HG03565 (cell line): ENCODE measurements around the gene MCTP1.
A peak's percentile ranks its signal among the peaks of the same experiment; 100 is the strongest.

ENCODE experiments used
- ATAC-seq: cut with Tn5 transposase; IDR thresholded peaks from one replicate; pipeline ENCODE4 v1.9.1; 2021; ENCODE audit warnings: mild to moderate bottlenecking, moderate library complexity; ENCODE audit not compliant: unreplicated experiment

The MCTP1 gene

DNA sequence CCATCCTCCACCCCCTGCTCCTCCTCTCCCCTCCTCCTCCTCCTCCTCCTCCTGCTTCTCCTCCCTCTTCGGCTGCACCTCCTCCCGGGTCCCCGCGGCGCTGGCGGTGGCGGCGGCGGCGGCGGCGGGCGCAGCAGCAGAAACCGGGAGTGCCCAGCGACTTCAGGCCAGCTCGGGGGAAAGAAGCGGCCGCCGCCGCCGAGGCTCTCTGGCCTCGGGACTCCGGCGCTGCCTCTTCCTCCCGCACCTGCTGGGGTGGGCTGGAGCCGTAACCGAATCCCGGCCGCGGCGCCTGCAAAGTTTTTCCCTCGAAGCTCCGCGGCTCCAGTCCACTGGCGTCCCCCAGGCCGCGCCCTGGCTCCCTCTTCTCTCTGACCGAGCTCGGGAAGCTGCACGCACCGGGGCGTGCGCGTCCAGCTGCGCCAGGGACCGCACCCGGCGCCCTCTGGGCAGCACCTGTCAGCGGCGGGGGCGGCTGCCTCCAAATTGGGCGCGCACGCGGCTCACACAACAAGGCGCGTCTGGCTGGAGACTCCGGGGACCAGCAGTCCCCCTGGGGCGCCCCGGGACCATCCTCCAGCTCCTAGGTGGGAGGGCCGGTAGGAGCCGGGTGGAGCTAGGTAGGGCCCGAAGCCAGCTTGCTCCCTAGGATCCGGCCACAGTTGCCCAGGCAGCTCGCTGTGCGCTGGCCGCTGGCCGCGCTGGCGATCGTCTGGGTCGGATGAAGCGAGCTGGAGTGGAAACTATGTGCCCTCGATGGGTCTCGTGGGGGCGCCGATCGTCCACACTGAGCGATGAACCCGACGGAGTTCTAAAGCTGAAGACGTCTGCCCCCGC lies at the start of gene MCTP1:
Gene MCTP1 (minus strand): TSS at position 523 of the 837 bp plus-strand sequence.
- ATAC-seq, result no peak

DNA sequence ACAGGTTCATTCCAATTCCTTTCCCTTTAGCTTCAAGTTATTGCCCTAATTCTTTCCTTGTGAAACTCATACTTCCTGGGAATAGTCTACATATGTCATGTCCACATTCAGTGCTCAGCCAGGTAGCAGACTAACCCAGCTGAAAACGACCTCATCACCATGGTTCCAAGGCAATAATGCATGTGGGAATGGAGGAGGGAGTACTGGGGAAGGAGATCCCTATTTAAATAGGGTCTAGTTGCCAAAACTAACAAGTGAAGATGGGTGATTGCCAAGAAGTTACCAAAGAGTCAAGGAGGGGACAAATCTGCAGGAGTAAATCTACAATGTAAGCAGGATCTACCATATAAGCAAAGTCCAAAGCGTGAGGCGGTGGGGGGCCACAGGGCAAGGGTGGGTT lies 47.3 kb upstream of the MCTP1 start:
- ATAC-seq, result no peak

- ATAC-seq, result no peak
Measured at GRCh38 chr5:95331358-95331757, 46.5 kb upstream of the MCTP1 start.

DNA sequence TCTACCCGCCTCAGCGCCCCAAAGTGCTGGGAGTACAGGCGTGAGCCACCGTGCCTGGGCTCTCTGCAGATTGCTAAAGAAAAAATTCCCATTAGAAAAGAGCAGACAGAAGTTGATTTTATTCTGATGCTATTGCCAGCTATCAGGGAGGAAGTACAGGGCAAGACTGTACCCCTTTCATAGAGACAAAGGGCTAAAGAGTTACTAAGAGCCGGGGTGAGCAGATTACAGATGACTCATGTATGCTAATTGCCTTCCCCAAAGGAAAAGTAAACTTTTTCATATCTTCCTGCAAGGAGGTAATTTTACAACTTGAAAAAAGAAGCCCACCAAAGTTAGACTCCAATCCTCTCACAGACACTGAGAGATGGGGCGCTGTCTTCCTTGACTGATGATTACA lies 42.3 kb upstream of the MCTP1 start:
- ATAC-seq, result no peak

DNA sequence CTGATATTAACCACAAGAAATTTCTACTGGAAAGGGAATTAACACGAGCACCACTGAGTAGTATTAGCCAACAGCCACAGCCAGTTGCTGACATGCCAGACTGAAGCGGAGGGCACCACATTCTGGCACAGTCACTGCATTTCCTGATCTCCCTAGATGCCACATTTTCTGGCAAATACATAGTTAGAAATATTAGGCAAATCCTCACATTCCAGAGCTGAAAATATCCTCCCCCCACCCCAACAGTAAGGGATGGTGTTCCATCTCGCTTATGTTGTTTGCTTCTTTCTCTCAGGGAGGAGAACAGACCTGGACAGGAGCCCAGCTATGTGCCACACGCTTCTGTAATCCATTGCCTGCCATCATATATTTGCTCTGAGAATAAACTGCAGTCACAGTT lies 32.8 kb upstream of the MCTP1 start:
- no peak for ATAC-seq

- ATAC-seq, result no peak
Measured at GRCh38 chr5:95317085-95317484, 32.2 kb upstream of the MCTP1 start.

- no peak for ATAC-seq
Measured at GRCh38 chr5:95304711-95305110, 19.8 kb upstream of the MCTP1 start.

- ATAC-seq, result no peak
Measured at GRCh38 chr5:95298651-95299050, 13.8 kb upstream of the MCTP1 start.

DNA sequence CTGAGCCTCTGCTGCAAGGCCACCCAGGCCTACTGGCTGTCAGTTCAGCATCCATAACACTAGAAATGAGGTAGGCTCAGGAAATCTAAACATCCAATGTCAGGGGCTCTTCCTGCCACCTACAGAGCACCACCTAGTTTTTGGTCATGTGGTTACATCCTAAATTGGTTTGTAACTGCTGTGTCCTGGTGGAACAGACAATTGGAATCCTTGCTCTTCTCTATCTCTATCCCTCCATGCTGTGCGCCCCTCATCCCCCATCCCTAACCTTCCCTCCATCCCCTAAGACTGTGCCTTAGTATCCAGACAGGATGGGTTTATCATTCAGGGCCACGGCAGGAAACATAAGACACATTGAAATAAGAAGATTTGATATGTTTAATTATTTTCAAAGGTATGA lies 11.4 kb upstream of the MCTP1 start:
- no peak for ATAC-seq

GRCh38 chr5:95285409-95285755 lies 488 bp upstream of the MCTP1 start:
- ATAC-seq, result no peak

GRCh38 chr5:95283761-95284571 lies 928 bp downstream of the MCTP1 start:
- peak; percentile 57 for ATAC-seq

GRCh38 chr5:95283022-95283615 lies 1.8 kb downstream of the MCTP1 start:
- ATAC-seq, result no peak

DNA sequence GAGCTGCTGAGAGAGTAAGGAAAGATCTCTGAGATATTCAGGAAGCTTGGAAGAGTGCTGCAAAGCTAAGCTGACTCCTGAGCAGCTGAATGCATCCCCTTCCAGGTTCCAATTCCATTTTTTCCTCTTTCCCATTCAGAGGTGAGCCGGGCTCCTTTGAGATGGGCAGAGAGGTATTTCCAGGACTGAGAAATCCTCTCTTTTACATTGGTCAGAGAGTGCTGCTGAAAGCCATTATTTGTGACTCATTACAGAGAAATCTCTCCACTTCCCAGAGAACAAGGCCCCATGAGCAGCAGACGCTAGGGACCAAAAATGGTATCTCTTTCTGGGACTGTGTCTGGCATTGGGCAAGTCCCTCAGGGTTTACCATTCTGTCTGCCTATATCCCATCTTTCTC lies 3.7 kb downstream of the MCTP1 start:
- ATAC-seq, result no peak

- ATAC-seq, result no peak
Measured at GRCh38 chr5:95280401-95281095, 4.3 kb downstream of the MCTP1 start.

DNA sequence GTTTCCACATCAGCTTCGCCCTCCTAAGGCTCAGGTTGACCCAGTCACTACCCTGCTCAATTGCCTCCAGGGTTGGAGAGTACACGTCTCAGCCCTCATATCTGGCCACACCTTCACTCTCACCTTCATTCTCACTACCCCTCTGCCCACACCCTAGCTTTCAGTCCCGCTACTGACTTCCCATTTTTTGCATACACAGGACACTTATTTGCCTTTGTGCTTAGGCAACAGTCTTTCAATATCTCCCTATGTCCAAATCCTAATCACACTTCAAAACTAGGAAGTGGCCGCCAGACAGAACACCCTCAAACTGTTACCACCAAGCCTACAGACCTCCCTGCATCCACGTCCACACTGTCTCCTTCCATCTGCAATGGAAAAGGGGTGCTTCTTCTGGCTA lies 10.9 kb downstream of the MCTP1 start:
- ATAC-seq, result no peak

GRCh38 chr5:95272316-95272929 lies 12.5 kb downstream of the MCTP1 start:
- ATAC-seq, result no peak

DNA sequence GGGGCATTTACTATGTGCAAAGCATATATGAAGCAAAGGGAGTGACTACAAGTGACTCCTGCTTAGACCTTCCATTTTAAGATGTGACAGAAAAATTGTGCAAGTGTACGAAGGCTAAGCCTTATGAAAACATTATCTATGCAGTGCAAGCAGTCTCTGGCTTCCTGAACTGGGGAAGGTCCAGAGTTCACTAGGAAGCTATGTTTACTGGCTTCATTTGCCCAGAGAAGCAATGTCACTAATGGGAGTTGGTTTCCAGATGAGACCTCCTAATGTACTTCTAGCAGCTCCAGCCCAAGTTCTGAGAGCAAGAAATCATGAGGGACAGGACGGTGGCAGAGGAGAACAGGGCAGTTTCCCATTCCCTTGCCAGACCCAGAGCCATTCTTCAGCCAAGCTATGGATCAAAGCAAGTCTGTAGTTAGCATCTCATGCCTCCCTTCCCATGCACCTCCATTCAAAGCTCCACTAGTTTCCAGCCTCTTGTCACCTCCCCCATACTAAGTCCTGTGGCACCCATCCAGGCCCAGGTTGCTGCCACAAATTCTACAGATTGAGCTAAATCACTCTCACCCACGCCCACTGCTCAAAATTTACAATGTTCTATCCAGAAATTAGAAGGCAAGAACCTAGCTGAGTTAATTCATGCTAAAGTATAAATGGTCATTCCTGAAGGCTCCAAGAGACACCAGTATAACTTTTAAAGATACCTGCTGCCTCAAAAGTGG lies 21.8 kb downstream of the MCTP1 start:
- no peak for ATAC-seq

DNA sequence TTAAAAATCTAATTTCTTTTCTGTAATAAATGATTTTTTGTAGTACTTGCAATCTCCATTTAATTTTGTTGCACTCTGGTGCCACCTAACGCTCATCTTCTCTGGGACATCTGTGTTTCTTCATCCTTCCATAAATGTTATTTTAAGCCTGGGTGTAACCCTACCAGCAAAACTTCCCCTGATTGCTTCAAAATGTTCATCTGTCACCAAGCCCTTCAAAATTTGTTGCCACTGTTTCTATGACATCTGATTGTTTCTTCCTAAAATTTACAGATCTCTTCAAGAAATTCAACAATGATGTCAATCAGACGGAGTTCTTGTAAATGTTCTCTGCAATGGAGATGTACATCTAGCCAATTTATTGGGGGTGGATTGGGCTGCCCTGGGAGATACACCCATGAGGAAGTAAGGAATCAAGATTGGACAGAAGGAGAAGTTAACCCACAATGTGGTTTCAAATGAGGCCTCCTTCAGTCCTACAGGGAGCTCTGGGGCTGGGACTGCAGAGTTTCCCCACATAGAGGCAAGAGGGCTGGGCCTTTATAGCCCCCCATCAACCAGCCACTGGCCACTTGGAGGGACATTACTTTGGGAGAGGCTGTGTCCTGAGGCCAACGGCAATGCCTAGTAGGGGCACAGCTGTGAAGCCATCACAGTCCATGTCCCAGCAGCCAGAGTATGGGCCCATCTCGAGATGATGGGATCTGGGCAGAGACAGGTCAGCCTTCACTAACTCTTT lies 23.3 kb downstream of the MCTP1 start:
- no peak for ATAC-seq

GRCh38 chr5:95256991-95257390 lies 27.9 kb downstream of the MCTP1 start:
- no peak for ATAC-seq
